K562 (cell line): Measurements from ENCODE around the gene PHETA2. TPM values are rescaled to one million over a fixed set of nuclear protein-coding genes. Genes with fewer than 3 reads are reported as not detected.

Experiments
- ATAC-seq: fragments of 200-7000 bp; cut with Tn5 transposase; 3 replicates; pipeline ENCODE4 v1.9.1; 2020; ENCODE audit warnings: moderate library complexity
- BruUV-seq: library from RNA; stranded (reverse); fragments of 400-500 nt; replicated peaks from 2 replicates; lab custom pipeline; 2021; lab: Mats Ljungman, UMichigan
- CTCF ChIA-PET: fragments of 300-600 bp; formaldehyde crosslinking; extraction: SDS; loops from one replicate; lab custom pipeline; 2021; ENCODE audit warnings: low intra/inter-chr PET ratio; lab: Yijun Ruan, JAX
- POLR2A ChIA-PET: fragments of 300-600, 350-650 bp; sonication (Branson Sonifier 250); formaldehyde crosslinking; extraction: SDS; loops from one replicate; lab custom pipeline; 2021; ENCODE audit warnings: antibody characterized with exemption, inconsistent platforms; lab: Yijun Ruan, JAX
- DNase-seq, 4 experiments: peaks; one replicate each; pipeline versions ENCODE4 v3.0.0 to v3.0.0-alpha.2; 2011 to 2018; ENCODE audit warnings: low spot score in 3 of 4, mixed read lengths in 3 of 4; ENCODE audit errors: extremely low read depth in 1 of 4
- FAIRE-seq: peaks from 2 replicates; lab custom pipeline; 2011; peaks lifted over from hg19 to GRCh38; lab: Jason Lieb, UNC
- H2AFZ ChIP-seq: 2 replicates; pipeline ENCODE4 v1.6.0; 2011; ENCODE audit warnings: low read depth, low read length, control low read depth, inconsistent platforms
- H3K27ac ChIP-seq: fragments of 200-600 bp; 3 replicates; pipeline ENCODE4 v1.8.0; 2011; ENCODE audit warnings: low read depth, mild to moderate bottlenecking, control low read depth, inconsistent platforms, low read length, moderate library complexity, mixed read lengths; ENCODE audit errors: extremely low read depth
- H3K27me3 ChIP-seq, 2 experiments: fragments of 300-600 bp in 1 of 2; 2 replicates in 1 of 2; 3 replicates in 1 of 2; pipeline versions ENCODE4 v1.6.0 to v1.8.0; 2011; ENCODE audit warnings: inconsistent platforms in 2 of 2, low read length in 2 of 2, mild to moderate bottlenecking in 1 of 2, mixed read lengths in 1 of 2, moderate library complexity in 1 of 2; ENCODE audit not compliant: control insufficient read depth in 2 of 2, insufficient read depth in 2 of 2
- H3K36me3 ChIP-seq: fragments of 300-600 bp; 3 replicates; pipeline ENCODE4 v1.8.0; 2011; ENCODE audit warnings: mild to moderate bottlenecking, low read length, inconsistent platforms; ENCODE audit not compliant: control insufficient read depth, insufficient read depth
- H3K4me1 ChIP-seq, 2 experiments: fragments of 200-600 bp in 1 of 2; replicated peaks in 1 of 2; 2 replicates in 1 of 2; 3 replicates in 1 of 2; pipeline versions ENCODE4 v1.5.1 to v1.8.0; 2011; ENCODE audit warnings: inconsistent platforms in 2 of 2, low read length in 2 of 2, mild to moderate bottlenecking in 1 of 2, mixed read lengths in 1 of 2, moderate library complexity in 1 of 2; ENCODE audit not compliant: control insufficient read depth in 2 of 2, insufficient read depth in 2 of 2
- H3K4me2 ChIP-seq: 2 replicates; pipeline ENCODE4 v1.6.1; 2011; ENCODE audit warnings: low read length, control low read depth, inconsistent platforms, mixed read lengths; ENCODE audit not compliant: insufficient read depth
- H3K4me3 ChIP-seq: fragments of 200-600 bp; sonication (generic), shearing (Covaris generic); 2 replicates; pipeline ENCODE4 v1.5.1; 2016; ENCODE audit warnings: control low read depth, inconsistent platforms
- H3K79me2 ChIP-seq: fragments of 200-600 bp; 3 replicates; pipeline ENCODE4 v1.8.0; 2011; ENCODE audit warnings: low read length, inconsistent platforms; ENCODE audit not compliant: control insufficient read depth, insufficient read depth
- H3K9ac ChIP-seq, 2 experiments: 2 replicates each; pipeline versions ENCODE4 v1.6.0 to v1.6.1; 2011; ENCODE audit warnings: low read depth in 2 of 2, low read length in 2 of 2, control low read depth in 1 of 2, inconsistent platforms in 1 of 2, mild to moderate bottlenecking in 1 of 2, mixed read lengths in 1 of 2; ENCODE audit not compliant: insufficient read depth in 1 of 2
- H3K9me1 ChIP-seq: one replicate; pipeline ENCODE4 v1.6.0; 2011; ENCODE audit warnings: inconsistent platforms, mild to moderate bottlenecking, low read length, moderate library complexity; ENCODE audit not compliant: control insufficient read depth, insufficient read depth
- H3K9me3 ChIP-seq: replicated peaks from 2 replicates; pipeline ENCODE4 v1.5.1; 2011; ENCODE audit warnings: low read depth, low read length, inconsistent platforms; ENCODE audit not compliant: control insufficient read depth, insufficient read depth
- H4K20me1 ChIP-seq: replicated peaks from 2 replicates; pipeline ENCODE4 v1.6.1; 2011; ENCODE audit warnings: low read length, inconsistent platforms, mixed read lengths; ENCODE audit not compliant: control insufficient read depth, insufficient read depth
- CBX5 ChIP-seq: IDR thresholded peaks from 2 replicates; pipeline ENCODE4 v1.6.1; 2014; ENCODE audit warnings: low read depth, borderline replicate concordance
- TFAP4 ChIP-seq: sonication (generic); formaldehyde crosslinking; IDR thresholded peaks from 2 replicates; pipeline ENCODE4 v1.8.0; 2022; ENCODE audit warnings: missing genetic modification reagents, mild to moderate bottlenecking, moderate library complexity, borderline replicate concordance
- TRIM28 ChIP-seq: fragments of 450-650 bp; IDR thresholded peaks from 2 replicates; pipeline ENCODE4 v1.6.1; 2017
- WGBS: fragments of 100-300 bp; shearing (Covaris generic); methylation state at CpG from one replicate; pipeline ENCODE4 v1.1.6; 2016; ENCODE audit warnings: low coverage, mixed read lengths; ENCODE audit not compliant: insufficient coverage; ENCODE audit errors: missing lambda C conversion rate; 5-methylcytosine and 5-hydroxymethylcytosine counted together
- in situ Hi-C: fragments of 300-500 bp; cut with MboI; formaldehyde crosslinking; loops from 4 replicates; pipeline ENCODE4 v1.15.0; 2018; ENCODE audit warnings: inconsistent platforms, mixed read lengths
- intact Hi-C: fragments of 100-400 bp; cut with micrococcal nuclease; formaldehyde crosslinking; loops from 2 replicates; pipeline ENCODE4 v1.14.2; 2022
- polyA plus RNA-seq, 8 experiments: library from polyadenylated mRNA; depleted of rRNA in 4 of 8; stranded (reverse) in 5 of 8; unstranded in 3 of 8; fragments of >200 nt; fragmentation: Nextera tagmentation in 2 of 8; fragmentation: Illumina TruSeq in 1 of 8; extraction: Ambion mirVana in 2 of 8; extraction: Trizol in 1 of 8; gene quantifications; 2 replicates each; pipeline versions ENCODE4 v1.2.1 to v1.2.3, GENCODE V29; 2011 to 2014; ENCODE audit warnings: inconsistent platforms in 1 of 8, missing spikeins in 1 of 8
- total RNA-seq, 7 experiments: library from RNA; depleted of rRNA in 6 of 7; stranded (reverse); fragments of >200 nt in 6 of 7; fragmentation: Illumina TruSeq in 2 of 7; extraction: Trizol in 2 of 7; gene quantifications; 2 replicates each; pipeline versions ENCODE4 v1.2.1 to v1.2.3, GENCODE V29; 2011 to 2021; ENCODE audit warnings: low replicate concordance in 1 of 7

The PHETA2 gene
- total and polyA plus RNA-seq, 9 of the 15 experiments (the other 6 are each of a cell fraction or from before 2014, with no cell fraction given), result 0.07 to 0.22 (median 0.08) TPM; not detected in 5

DNA sequence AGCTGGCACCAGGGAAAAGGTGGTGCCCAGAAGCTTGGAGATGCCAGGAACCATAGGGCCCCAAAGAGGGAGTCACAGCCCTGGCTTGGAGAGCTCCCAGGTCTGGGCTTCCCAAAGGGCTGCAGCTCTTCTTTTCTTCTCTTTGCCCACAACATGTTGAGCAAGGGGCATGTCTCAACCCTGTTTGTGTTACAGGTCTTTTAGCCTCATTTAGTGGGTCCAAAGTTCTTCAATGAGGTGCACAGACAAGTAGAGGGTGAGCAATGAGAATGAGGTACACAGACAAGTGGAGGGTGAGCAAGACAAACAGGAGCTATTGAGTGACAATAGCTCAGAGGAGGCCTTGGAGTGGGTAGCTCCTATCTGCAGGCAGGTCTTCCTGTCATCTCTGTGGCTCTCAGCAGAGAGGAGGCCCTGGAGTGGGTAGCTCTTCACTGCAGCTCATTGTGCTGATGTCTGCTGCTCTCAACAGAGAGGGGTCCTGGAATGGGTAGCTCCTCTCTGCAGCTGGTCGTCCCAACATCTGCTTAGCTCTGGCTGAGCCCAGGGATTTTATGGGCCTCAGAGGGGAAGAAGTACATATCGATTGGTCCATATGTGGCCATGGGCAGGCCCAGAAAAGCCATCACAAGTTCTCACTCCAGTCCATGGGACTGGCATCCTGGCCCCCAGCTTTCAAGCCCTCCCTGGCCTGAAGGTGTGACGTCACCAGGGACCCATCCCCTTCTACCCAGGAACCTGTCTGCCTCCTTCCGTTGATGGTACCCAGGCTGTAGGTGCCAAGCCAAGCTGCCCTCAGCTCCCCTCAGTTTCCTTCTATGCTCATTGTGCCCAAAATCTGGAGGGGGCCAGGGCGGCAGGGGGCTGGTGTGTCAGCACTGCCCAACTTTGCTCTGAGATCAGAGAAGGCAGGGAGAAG is 40.5 kb upstream of the PHETA2 start:
- H3K9me1 ChIP-seq, result no peaks in the 10 kb centered on the region
- H3K9ac ChIP-seq, result no peak overlapping the region
- ChIA-PET CTCF (no interaction called here), POLR2A (no interaction called here)
- 0 out of 2 replicates have a peak, but pooled peaks cover 4% of the 10 kb centered on the region for H3K9me3 ChIP-seq
- peak; percentile 26; the same call in 1 of the 2 replicates for TF ChIP-seq TRIM28
- TF ChIP-seq CBX5, result peak; percentile 47; the same call in 1 of the 2 replicates
- TF ChIP-seq TFAP4 (CRISPR knock-in tag), result no peak
- no peaks in the 10 kb centered on the region for H4K20me1 ChIP-seq
- H3K27me3 ChIP-seq, result no peaks in the 10 kb centered on the region
- no peak overlapping the region for H3K4me2 ChIP-seq
- intact Hi-C loops (no loop called here), in situ Hi-C loops (no loop called here)
- DNase-seq (peak in 1 of 4 experiments; percentile 7), ATAC-seq (no peak), FAIRE-seq (no peak)
- H3K36me3 ChIP-seq, result no peaks in the 10 kb centered on the region
- no peaks in the 10 kb centered on the region for H3K4me1 ChIP-seq
- H3K79me2 ChIP-seq, result no peaks in the 10 kb centered on the region
- H2AFZ ChIP-seq, result no peak overlapping the region
- 0% methylated on average over 2 of the region's 5 CpGs for WGBS
- no peak overlapping the region for H3K27ac ChIP-seq
- H3K4me3 ChIP-seq, result no peak overlapping the region
- BruUV-seq, result no TSS peak
